Measurements from ENCODE around the gene CACNA2D2.

CACNA2D2 gene

DNA sequence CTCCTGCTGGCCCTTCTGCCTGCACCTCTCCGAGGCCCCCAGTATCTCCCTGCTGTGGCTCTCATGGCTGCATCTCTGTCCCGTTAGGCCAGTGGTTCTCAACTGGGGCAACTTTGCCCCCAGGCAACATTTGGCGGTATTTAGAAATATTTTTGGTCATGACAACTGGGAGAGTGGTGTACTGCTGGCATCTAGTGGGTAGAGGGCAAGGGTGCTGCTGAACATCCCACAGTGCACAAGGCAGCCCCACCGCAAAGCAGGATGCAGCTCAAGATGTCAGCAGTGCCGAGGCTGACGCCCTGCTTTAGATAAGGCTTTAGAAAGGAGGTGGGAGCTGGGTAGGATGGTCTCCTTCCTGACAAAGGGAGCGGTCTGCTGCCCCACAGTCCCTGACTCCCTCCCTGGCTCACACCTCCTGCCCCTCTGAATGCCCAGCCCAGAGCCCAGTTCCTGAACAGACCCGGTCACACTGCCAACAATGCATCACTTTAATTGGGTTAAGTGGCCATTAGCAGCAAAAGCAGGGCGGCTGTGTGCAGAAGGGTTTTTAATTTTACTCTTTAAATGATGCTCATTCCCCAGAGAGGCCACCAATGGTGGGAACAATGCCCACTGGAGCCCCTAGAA is 75.3 kb downstream of the CACNA2D2 start:
- DNase-seq (ENCODE audit: low read depth in 2 of 2): no peak

DNA sequence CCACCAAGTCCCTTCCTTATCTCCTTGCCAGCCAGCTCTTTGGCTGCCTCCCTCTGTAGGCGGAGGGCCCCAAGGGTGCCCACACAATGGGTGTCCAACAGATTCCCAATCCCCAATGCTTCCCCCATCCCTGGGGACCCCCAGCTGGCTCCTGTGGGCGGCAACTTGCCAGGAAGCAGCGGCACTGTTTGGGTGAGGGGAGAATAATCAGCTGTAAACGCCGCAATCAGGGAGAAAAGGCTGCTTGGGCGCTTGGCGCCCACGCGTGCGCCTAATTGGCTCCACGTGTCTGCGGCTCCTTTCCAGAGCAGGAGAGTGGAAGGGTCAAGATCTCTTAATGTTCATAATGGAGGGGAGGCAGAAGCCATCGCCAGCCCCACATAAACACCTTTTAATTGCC is 76.2 kb downstream of the CACNA2D2 start:
- no peak for DNase-seq (ENCODE audit: low read depth in 2 of 2)

- DNase-seq (ENCODE audit: low read depth in 2 of 2): no peak
These were observed 77.5 kb downstream of the CACNA2D2 start for GRCh38 chr3:50425911-50426310.

- DNase-seq (ENCODE audit: low read depth in 2 of 2): no peak
These were observed 79.9 kb downstream of the CACNA2D2 start for GRCh38 chr3:50423543-50423942.

DNA sequence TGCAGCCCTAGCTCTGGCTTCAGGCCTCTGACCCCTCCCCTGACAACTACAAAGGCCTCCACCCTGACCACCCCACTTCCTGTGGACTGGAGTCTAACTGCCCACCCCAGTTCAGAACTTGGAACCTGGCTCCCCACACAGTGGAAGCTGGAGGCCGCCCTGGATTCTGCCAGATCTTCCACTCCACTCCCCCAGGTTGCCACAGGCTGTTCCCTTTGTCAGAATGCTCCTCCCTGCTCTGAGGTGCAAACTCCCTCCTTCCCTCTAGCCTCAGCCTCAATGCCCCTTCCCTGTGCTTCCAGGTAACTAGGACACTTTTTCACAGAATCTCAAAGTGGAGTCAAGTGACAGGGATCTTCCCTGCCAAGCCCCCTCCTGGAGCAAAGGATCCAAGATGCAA is 81.3 kb downstream of the CACNA2D2 start:
- DNase-seq (ENCODE audit: low read depth in 2 of 2): no peak

GRCh38 chr3:50419595-50420370 is 83.7 kb downstream of the CACNA2D2 start:
- DNase-seq (ENCODE audit: low read depth in 2 of 2): no peak

DNA sequence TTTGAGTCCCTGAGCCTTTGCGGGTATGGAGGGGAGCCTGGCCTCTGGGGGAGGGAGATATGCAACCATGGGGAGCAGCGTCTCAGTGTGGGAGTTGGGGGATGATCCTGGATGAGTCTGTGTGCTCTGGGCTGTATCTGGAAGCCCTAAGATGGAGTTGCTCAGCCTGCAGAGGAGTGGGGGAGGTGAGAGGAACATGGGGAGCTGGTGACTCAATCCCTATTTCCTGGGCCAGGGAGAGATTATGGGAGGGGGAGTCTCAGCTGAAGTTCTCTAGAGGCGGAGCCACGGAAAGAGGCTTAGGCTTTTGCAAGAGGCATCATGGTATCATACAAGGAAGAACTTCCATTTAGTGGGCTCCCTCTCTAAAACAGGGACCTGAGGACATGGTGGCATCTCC is 84.6 kb downstream of the CACNA2D2 start:
- DNase-seq (ENCODE audit: low read depth in 2 of 2): no peak

GRCh38 chr3:50417637-50418033 is 85.8 kb downstream of the CACNA2D2 start:
- no peak for DNase-seq (ENCODE audit: low read depth in 2 of 2)

- no peak for DNase-seq (ENCODE audit: low read depth in 2 of 2)
These were observed 86.4 kb downstream of the CACNA2D2 start for GRCh38 chr3:50416736-50417636.

GRCh38 chr3:50415816-50416215 is 87.6 kb downstream of the CACNA2D2 start:
- DNase-seq (ENCODE audit: low read depth in 2 of 2): no peak

DNA sequence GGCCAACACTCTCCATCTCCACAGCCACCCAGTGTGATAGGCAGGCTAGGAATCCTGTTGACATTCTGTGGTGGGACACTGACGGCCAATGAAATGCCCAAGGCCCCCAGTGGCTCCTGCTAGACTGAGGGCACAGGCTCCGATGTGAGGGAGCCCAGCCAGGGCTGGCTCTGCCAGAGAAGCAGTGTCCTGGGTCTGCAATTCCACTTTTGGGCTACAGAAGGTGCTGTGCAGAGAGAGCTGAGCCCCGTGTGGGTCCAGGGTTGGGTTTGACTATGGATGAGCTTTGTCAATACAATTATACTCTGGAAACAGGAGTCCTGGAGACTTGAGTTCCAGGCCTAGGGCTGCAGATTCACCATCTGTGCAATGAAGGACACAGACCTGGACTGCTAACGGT is 88.4 kb downstream of the CACNA2D2 start:
- DNase-seq (ENCODE audit: low read depth in 2 of 2): no peak

DNA sequence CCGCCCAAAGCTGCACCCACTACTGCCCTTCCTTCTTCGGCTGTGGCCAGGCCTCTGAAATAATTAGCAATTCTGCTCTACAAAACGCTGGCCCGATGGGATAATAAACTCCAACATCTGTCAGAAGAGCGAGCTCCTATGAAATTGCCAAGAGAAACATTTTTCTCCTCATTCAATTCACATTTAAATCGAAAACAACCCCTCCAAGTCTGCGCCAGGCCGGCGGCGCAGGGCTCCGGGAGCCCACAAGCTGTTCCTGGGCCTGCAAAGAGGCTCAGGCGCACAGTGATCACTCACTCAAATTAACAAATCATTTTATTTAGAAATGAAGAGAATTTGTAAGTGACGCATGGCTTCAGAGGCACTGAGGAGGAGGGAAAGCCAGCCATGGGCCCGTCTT is 88.8 kb downstream of the CACNA2D2 start:
- DNase-seq (ENCODE audit: low read depth in 2 of 2): no peak

DNA sequence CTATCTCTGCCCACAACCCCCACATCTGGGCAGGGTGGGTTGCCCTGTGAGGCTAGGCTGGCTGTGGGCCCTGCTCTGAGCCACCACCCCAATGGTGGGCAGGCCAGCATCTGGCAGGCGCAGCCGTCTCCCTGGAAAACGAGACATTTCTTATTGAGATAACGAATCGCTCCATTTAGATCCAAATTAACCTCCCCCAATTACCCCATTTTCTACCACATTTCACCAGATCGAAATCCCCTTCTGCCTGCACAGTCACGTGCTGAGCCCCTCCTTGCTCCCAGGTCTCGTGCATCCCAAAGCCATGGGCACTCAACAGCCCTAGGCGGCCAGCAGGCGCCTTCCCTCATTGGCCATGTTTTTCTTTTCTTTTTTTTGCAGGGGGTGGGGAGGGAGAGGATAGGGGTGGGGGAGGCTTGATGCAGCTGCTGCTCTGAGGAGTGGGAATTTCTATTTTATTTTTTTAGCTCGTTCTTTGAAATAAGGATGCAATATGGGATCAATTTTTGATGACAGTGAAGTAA is 91.1 kb downstream of the CACNA2D2 start:
- DNase-seq (ENCODE audit: low read depth in 2 of 2): no peak

GRCh38 chr3:50411229-50411628 is 92.2 kb downstream of the CACNA2D2 start:
- DNase-seq (ENCODE audit: low read depth in 2 of 2): no peak

GRCh38 chr3:50410608-50411139 is 92.8 kb downstream of the CACNA2D2 start:
- DNase-seq (ENCODE audit: low read depth in 2 of 2): no peak

DNA sequence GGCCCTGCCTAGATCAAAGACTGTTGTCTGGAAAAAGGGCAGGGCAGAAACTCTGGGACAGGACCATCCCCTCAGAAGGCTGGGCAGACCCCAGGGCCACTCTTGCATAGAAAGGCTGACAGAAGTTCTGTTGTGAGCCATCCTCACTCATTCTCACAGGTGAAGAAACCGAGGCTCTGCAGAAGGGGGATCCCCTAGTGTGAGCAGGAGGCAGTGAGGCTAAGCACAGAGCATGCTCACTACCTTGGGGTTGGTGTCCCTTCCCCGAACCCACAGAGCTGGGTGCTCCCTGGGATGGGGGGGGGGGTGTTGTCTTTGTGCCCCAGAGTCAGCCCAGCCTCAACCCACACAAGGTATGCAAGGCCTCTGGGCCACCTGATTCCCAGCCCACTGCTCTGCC is 93.2 kb downstream of the CACNA2D2 start:
- DNase-seq (ENCODE audit: low read depth in 2 of 2): no peak

DNA sequence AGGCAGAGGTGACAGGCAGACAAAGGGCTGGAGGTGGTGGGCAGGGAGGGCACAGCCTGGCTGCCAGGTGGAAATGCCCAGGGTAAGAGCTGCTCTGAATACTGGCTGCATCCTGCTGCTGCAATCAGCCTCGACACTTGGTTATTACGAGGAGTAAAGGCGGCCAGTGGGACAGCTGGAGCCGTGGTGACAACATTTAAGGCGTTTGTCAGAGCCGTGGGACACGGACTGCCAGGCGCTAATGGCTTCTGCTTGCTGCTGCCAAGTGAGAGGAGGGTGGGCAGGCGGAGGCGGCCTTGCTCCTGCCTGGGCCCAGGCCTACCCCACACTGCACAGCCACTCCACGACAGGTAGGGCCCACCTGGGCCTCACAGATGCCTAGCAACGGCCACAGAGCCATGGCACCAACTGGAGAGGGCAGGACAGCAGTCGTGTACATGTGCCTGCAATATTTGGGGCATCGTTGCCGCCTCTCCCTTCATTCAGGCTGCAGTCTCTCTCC is 94.9 kb downstream of the CACNA2D2 start:
- DNase-seq (ENCODE audit: low read depth in 2 of 2): no peak

DNA sequence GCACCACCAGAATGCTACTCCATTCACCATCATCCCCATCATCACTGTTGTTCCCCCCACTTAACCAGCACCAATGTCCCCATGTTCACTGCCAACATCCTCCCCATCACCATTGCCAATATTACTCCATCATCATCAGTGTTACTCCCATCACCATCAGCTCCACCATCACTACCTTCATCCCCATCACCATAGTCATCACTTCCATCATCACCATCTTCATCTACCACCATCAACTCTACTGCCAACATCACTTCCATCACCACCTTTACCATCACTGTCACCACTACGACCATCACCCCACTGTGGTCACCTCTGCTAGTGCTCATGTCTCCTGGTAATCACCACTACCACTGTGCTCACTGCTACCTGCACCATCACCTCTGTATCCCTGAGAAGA is 96.9 kb downstream of the CACNA2D2 start:
- no peak for DNase-seq (ENCODE audit: low read depth in 2 of 2)

- no peak for DNase-seq (ENCODE audit: low read depth in 2 of 2)
These were observed 98.2 kb downstream of the CACNA2D2 start for GRCh38 chr3:50405249-50405648.

DNA sequence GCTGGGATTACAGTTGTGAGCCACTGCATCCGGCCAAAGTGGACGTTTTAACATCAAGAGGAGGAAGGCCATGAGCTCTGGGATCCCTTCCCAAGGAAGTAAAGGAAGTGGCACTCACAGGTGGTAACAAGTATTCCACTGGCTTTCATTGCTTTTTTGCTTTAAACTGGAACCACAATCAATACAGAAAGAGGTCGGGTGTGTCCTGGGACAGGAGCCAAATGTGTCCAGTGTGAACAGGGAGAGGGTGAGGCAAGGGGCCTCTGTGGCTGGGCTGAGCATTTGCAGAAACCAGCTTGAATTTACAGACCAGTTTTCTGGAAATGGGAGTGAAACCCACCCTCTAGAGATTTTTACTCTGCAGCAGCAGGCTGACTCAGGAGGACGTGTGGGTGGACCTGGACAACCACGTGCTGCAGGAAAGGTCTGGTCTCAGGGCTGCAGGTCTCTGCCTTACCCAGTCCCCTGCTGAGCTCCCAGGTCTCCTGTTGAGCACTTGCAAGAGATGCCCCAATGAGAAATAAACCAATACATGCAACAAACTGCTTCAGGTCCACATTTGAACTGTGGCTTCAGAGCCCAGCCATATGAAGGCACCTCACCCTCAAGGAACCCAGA is 101.3 kb downstream of the CACNA2D2 start:
- no peak for DNase-seq (ENCODE audit: low read depth in 2 of 2)

- DNase-seq (ENCODE audit: low read depth in 2 of 2): no peak
These were observed 106.9 kb downstream of the CACNA2D2 start for GRCh38 chr3:50396502-50396901.
